ENCODE measurements around the gene SAP25.

The SAP25 gene

DNA sequence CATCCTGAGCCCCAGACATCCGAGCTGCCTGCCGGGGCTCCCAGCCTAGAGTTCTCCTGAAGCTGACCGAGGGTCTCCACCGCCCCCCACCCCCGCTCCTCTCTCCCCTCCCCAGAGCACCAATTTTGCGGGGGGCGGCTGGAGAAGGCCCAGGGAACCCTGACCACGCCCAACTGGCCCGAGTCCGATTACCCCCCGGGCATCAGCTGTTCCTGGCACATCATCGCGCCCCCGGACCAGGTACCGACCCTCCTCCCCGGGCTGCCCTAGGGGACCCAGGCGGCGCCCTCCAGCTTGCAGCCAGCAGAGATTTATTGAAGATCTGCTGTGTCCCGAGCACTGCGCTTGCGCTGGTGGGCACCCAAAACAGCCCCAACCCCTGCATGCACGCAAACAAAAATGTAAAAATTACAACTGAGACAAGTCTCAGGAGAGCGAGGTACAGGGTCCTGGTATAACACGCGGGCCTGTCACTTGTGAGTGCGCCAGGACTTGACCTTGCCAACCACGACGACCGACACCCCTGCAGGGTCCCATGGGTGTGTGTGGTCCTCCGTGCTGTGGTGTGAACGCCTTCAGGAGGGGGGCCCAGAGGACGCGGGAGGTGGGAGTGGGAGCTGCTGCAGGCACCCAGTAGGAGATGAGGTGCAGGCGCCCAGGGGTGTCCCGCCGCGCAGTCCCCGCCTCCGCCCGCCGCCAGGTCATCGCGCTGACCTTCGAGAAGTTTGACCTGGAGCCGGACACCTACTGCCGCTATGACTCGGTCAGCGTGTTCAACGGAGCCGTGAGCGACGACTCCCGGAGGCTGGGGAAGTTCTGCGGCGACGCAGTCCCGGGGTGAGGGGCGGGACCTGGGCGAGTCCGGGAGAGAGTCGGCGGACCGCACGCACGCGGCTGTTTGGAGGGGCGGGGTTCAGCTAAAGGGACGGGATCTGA, 31.5 kb upstream of the SAP25 start:
- ChIA-PET POLR2A (ENCODE audit: low non-redundant PET) (no interaction called here), CTCF (interaction anchor here (0.7 to 1.1 kb wide), 4 partner anchors 11 to 41 kb away, joined by 3 to 6 read pairs (median 4); partner anchors contain the start of genes FBXO24 and LRCH4)
- peak; percentile 13 for DNase-seq (ENCODE audit: low spot score)
- H3K27ac ChIP-seq = peak overlapping the region; percentile 78
- TF ChIP-seq, protein P1, sequence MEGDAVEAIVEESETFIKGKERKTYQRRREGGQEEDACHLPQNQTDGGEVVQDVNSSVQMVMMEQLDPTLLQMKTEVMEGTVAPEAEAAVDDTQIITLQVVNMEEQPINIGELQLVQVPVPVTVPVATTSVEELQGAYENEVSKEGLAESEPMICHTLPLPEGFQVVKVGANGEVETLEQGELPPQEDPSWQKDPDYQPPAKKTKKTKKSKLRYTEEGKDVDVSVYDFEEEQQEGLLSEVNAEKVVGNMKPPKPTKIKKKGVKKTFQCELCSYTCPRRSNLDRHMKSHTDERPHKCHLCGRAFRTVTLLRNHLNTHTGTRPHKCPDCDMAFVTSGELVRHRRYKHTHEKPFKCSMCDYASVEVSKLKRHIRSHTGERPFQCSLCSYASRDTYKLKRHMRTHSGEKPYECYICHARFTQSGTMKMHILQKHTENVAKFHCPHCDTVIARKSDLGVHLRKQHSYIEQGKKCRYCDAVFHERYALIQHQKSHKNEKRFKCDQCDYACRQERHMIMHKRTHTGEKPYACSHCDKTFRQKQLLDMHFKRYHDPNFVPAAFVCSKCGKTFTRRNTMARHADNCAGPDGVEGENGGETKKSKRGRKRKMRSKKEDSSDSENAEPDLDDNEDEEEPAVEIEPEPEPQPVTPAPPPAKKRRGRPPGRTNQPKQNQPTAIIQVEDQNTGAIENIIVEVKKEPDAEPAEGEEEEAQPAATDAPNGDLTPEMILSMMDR (conservative IDR thresholded peaks at IDR 0.05; ENCODE audit: low read depth) = no peak

- TF ChIP-seq, protein P1 (conservative IDR thresholded peaks at IDR 0.05; ENCODE audit: low read depth) = peak; percentile 73
- ChIA-PET CTCF (interaction anchor here (0.7 to 1.1 kb wide), 4 partner anchors 14 to 40 kb away, joined by 3 to 4 read pairs (median 4); partner anchors contain the start of genes FBXO24 and LRCH4), POLR2A (ENCODE audit: low non-redundant PET) (interaction anchor here (1.2 kb wide), 1 partner anchor 18 kb away, joined by 3 read pairs; the partner anchor contains the start of gene FBXO24)
- peak overlapping the region; percentile 78 for H3K27ac ChIP-seq
- peak; percentile 89 for DNase-seq (ENCODE audit: low spot score)
These were observed 30.6 kb upstream of the SAP25 start for GRCh38 chr7:100604028-100604975.

DNA sequence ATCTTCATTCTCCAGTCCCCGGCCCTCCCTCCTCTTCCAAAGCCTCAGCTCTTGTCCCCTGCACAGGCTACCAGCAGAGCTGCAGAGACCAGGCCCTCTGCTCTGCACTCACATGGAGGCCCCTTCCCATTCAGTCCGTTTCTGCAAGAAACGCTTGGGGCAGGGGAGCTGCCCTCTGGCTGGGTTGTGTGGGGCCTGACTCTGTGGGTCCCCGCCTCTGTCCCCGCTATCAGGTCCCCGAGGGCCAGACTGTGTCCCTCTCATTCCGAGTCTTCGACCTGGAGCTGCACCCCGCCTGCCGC, 30.0 kb upstream of the SAP25 start:
- TF ChIP-seq, protein P1 (conservative IDR thresholded peaks at IDR 0.05; ENCODE audit: low read depth) = no peak
- CTCF ChIA-PET = interaction anchor here (0.7 to 1.1 kb wide), 2 partner anchors 19 to 39 kb away, joined by 3 to 4 read pairs; no protein-coding TSS in a partner anchor
- POLR2A ChIA-PET (ENCODE audit: low non-redundant PET) = interaction anchor here (1.2 kb wide), 1 partner anchor 17 kb away, joined by 3 read pairs; the partner anchor contains the start of gene FBXO24
- peak; percentile 10 for DNase-seq (ENCODE audit: low spot score)
- peak overlapping the region; percentile 78 for H3K27ac ChIP-seq

DNA sequence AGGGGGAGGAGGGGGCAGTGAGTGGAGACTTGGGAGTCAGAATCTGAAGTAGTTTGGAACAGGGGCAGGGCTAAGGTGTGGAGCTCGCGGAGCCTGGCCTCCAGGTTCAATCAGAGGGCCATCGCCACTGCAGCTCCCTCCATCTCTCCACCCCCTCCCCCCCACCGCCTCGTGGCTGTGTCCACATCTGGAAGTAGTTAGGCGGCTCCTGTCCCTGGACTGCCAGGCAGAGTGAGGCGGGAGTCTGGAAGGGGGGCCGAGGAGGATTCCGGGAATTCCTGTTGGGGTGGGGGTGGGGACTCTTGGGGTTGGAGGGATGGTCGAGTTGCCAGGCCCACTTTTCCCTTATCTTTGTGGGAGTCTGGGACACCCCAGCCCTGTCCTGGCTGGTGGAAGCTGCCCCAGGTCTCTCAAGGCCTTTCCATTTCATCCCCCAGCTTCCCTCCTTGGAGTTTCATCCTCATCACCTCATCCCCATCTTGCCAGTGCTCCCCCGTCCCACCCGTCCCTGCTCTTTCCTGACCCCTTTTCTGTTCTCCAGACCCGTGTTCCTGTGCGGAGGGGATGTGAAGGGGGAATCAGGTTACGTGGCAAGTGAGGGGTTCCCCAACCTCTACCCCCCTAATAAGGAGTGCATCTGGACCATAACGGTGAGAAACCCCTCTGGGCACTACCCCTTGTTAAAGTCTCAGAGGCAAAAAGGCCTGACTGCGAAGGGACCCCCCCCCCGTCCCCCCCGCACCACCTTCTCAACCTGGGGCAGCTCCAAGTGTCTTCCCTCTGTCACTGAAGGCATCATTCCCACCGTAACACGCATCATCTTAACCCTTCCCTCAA, 29.4 kb upstream of the SAP25 start:
- POLR2A ChIA-PET (ENCODE audit: low non-redundant PET) = interaction anchor here (1.2 kb wide), 1 partner anchor 17 kb away, joined by 3 read pairs; the partner anchor contains the start of gene FBXO24
- TF ChIP-seq, protein P1 (conservative IDR thresholded peaks at IDR 0.05; ENCODE audit: low read depth) = no peak
- no peak for DNase-seq (ENCODE audit: low spot score)
- peak overlapping the region; percentile 78 for H3K27ac ChIP-seq
- CTCF ChIA-PET = interaction anchor here (1.1 kb wide), 1 partner anchor 39 kb away, joined by 3 read pairs; no protein-coding TSS in a partner anchor

- POLR2A ChIA-PET (ENCODE audit: low non-redundant PET) = no interaction called here
- TF ChIP-seq, protein P1 (conservative IDR thresholded peaks at IDR 0.05; ENCODE audit: low read depth) = no peak
- no peak for DNase-seq (ENCODE audit: low spot score)
- CTCF ChIA-PET = no interaction called here
- no peak overlapping the region for H3K27ac ChIP-seq
These were observed 27.0 kb upstream of the SAP25 start for GRCh38 chr7:100600730-100601038.
